ENCODE results near the gene MAN1B1. TPM values are rescaled to one million over a fixed set of nuclear protein-coding genes. Genes with fewer than 3 reads are reported as not detected.

MAN1B1 gene
- total and polyA plus RNA-seq, 12 donors, result 16.9 to 71.4 (median 22.0) TPM

- peak in 1 of 8 donors; percentile 26 for ATAC-seq
- WGBS, 2 donors, result 82 to 84% methylated on average over 34 of the region's 34 CpGs
- intact Hi-C loops (cut with DNase I), result no loop called here
Measured at GRCh38 chr9:137109250-137110146, 22.7 kb downstream of the MAN1B1 start.

GRCh38 chr9:137110147-137110910, 23.5 kb downstream of the MAN1B1 start:
- DNase-seq, result no peak
- Histone ChIP-seq H3K4me1 (peaks cover 4 to 15% (median 7%) of the 10 kb centered on the region in 9 donors), H3K36me3 (peaks cover 0 to 78% (median 46%) of the 10 kb centered on the region in 9 donors), H3K9me3 (no peaks in the 10 kb centered on the region), H3K4me3 (no peak overlapping the region), H3K27ac (no peak overlapping the region), H3K27me3 (no peaks in the 10 kb centered on the region)
- TF ChIP-seq, protein P1, sequence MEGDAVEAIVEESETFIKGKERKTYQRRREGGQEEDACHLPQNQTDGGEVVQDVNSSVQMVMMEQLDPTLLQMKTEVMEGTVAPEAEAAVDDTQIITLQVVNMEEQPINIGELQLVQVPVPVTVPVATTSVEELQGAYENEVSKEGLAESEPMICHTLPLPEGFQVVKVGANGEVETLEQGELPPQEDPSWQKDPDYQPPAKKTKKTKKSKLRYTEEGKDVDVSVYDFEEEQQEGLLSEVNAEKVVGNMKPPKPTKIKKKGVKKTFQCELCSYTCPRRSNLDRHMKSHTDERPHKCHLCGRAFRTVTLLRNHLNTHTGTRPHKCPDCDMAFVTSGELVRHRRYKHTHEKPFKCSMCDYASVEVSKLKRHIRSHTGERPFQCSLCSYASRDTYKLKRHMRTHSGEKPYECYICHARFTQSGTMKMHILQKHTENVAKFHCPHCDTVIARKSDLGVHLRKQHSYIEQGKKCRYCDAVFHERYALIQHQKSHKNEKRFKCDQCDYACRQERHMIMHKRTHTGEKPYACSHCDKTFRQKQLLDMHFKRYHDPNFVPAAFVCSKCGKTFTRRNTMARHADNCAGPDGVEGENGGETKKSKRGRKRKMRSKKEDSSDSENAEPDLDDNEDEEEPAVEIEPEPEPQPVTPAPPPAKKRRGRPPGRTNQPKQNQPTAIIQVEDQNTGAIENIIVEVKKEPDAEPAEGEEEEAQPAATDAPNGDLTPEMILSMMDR (IDR thresholded peaks at IDR 0.05), result no peak
- WGBS, 2 donors, result 91% methylated on average over 38 of the region's 38 CpGs
- intact Hi-C loops (cut with DNase I), result no loop called here
- ATAC-seq, result peak in 1 of 8 donors; percentile 1

More at GRCh38 chr9:137109250-137110146, 22.7 kb downstream of the MAN1B1 start:
- Histone ChIP-seq H3K4me1 (peaks cover 0 to 8% (median 0%) of the 10 kb centered on the region in 9 donors), H3K27me3 (no peaks in the 10 kb centered on the region), H3K36me3 (peaks cover 0 to 87% (median 53%) of the 10 kb centered on the region in 9 donors), H3K27ac (no peak overlapping the region), H3K9me3 (no peaks in the 10 kb centered on the region), H3K4me3 (no peak overlapping the region)
- no peak for DNase-seq
- TF ChIP-seq, protein P1 (IDR thresholded peaks at IDR 0.05), result no peak

- Histone ChIP-seq H3K36me3 (peaks cover 0 to 70% (median 45%) of the 10 kb centered on the region in 9 donors), H3K4me3 (no peak overlapping the region), H3K9me3 (no peaks in the 10 kb centered on the region), H3K27ac (no peak overlapping the region), H3K4me1 (peaks cover 9 to 24% (median 15%) of the 10 kb centered on the region in 9 donors), H3K27me3 (no peaks in the 10 kb centered on the region)
- WGBS, 2 donors, result 89 to 91% methylated on average over 28 of the region's 28 CpGs
- TF ChIP-seq, protein P1 (IDR thresholded peaks at IDR 0.05), result no peak
- intact Hi-C loops (cut with DNase I), result no loop called here
- DNase-seq, result no peak
- ATAC-seq, result no peak
Measured at GRCh38 chr9:137110911-137111787, 24.4 kb downstream of the MAN1B1 start.

Measured in heart right ventricle (tissue), 16 donors.